KMS-11 (cell line): ENCODE data around the gene CDH15.

Source experiments
- H2AFZ ChIP-seq: fragments of 200-600 bp; sonication (generic); 2 replicates; pipeline ENCODE4 v1.6.1; 2016; ENCODE audit warnings: antibody characterized with exemption, mixed run types, low read depth
- H3K27ac ChIP-seq: fragments of 200-600 bp; sonication (generic); 2 replicates; pipeline ENCODE4 v1.6.1; 2016; ENCODE audit warnings: mild to moderate bottlenecking, mixed run types
- H3K27me3 ChIP-seq: fragments of 200-600 bp; sonication (generic); 2 replicates; pipeline ENCODE4 v1.6.1; 2017; ENCODE audit warnings: mild to moderate bottlenecking, low read depth, mixed run types, moderate library complexity; ENCODE audit not compliant: insufficient read depth
- H3K36me3 ChIP-seq: fragments of 200-600 bp; sonication (generic); 2 replicates; pipeline ENCODE4 v1.6.1; 2017; ENCODE audit warnings: mild to moderate bottlenecking, mixed run types; ENCODE audit not compliant: insufficient read depth
- H3K4me1 ChIP-seq: fragments of 200-600 bp; sonication (generic); 2 replicates; pipeline ENCODE4 v1.6.1; 2016; ENCODE audit warnings: mild to moderate bottlenecking, low read depth, mixed run types; ENCODE audit not compliant: poor library complexity, severe bottlenecking
- H3K4me2 ChIP-seq: fragments of 200-600 bp; sonication (generic); 2 replicates; pipeline ENCODE4 v1.7.0; 2016; ENCODE audit warnings: mild to moderate bottlenecking, mixed run types
- H3K4me3 ChIP-seq: fragments of 200-600 bp; sonication (generic); IDR thresholded peaks from 2 replicates; pipeline ENCODE4 v1.6.1; 2017; ENCODE audit warnings: low read depth, low read length, mixed read lengths; ENCODE audit not compliant: insufficient read depth
- H3K79me2 ChIP-seq: fragments of 200-600 bp; sonication (generic); 2 replicates; pipeline ENCODE4 v1.6.1; 2016; ENCODE audit warnings: low read depth, mixed run types; ENCODE audit not compliant: insufficient read depth
- H3K9ac ChIP-seq: fragments of 200-600 bp; sonication (generic); 2 replicates; pipeline ENCODE4 v1.6.1; 2016; ENCODE audit warnings: mild to moderate bottlenecking, mixed run types
- H4K20me1 ChIP-seq: fragments of 200-600 bp; sonication (generic); 2 replicates; pipeline ENCODE4 v1.6.1; 2016; ENCODE audit warnings: mild to moderate bottlenecking, mixed run types; ENCODE audit not compliant: insufficient read depth
- TF ChIP-seq, protein P1 (sequence below): fragments of 200-600 bp; sonication (generic); conservative IDR thresholded peaks from 2 replicates; pipeline ENCODE4 v1.6.1; 2017; ENCODE audit warnings: low read depth, mild to moderate bottlenecking, antibody characterized with exemption, low read length, moderate library complexity, mixed read lengths

The CDH15 gene

GRCh38 chr16:89153848-89154271, 17.7 kb upstream of the CDH15 start:
- Histone ChIP-seq H2AFZ (no peak overlapping the region), H3K79me2 (no peaks in the 10 kb centered on the region), H4K20me1 (no peaks in the 10 kb centered on the region), H3K4me3 (no peak overlapping the region), H3K4me1 (no peaks in the 10 kb centered on the region), H3K9ac (no peak overlapping the region), H3K27ac (no peak overlapping the region), H3K4me2 (no peak overlapping the region), H3K36me3 (no peaks in the 10 kb centered on the region), H3K27me3 (no peaks in the 10 kb centered on the region)
- TF ChIP-seq, protein P1, sequence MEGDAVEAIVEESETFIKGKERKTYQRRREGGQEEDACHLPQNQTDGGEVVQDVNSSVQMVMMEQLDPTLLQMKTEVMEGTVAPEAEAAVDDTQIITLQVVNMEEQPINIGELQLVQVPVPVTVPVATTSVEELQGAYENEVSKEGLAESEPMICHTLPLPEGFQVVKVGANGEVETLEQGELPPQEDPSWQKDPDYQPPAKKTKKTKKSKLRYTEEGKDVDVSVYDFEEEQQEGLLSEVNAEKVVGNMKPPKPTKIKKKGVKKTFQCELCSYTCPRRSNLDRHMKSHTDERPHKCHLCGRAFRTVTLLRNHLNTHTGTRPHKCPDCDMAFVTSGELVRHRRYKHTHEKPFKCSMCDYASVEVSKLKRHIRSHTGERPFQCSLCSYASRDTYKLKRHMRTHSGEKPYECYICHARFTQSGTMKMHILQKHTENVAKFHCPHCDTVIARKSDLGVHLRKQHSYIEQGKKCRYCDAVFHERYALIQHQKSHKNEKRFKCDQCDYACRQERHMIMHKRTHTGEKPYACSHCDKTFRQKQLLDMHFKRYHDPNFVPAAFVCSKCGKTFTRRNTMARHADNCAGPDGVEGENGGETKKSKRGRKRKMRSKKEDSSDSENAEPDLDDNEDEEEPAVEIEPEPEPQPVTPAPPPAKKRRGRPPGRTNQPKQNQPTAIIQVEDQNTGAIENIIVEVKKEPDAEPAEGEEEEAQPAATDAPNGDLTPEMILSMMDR, result no peak

DNA sequence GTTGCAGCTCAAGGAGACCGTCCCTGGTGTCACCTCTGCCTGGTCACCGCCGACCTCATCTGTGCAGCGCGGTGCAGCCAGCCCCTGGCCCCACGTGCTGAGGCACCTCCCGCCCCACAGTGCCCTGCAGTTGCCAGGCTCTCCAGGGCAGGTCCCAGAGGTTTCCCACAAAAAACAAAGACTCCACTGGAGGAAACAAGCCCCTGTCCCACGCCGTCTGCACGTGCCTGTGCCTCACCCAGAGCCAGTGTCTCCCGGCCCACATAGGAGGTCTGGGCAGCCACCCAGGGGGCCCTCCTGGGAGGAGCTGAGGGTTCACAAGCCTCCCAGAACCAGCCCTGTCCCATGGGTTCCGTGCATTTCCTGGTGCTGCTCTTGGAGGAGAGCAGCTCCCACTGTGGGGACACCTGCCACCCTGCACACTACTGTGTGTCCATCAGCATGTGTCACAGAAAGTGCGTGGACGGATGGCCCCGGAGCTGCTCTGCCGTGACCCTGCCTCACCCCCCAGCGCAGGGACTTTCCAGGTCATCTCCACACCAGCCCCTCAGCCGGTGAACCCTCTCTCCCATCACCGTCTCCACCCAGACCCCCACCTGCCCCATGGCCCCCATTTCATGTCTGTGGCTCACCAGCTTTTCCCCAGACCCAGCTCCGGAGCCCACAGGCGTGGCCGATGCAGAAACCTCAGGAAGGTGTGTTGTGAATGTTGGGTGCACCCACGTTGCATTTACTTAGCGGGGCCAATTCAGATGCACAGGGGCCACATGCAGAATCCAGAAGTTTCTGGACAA, 17.0 kb upstream of the CDH15 start:
- Histone ChIP-seq H3K27me3 (no peaks in the 10 kb centered on the region), H4K20me1 (no peaks in the 10 kb centered on the region), H2AFZ (no peak overlapping the region), H3K4me3 (no peak overlapping the region), H3K27ac (no peak overlapping the region), H3K9ac (no peak overlapping the region), H3K79me2 (no peaks in the 10 kb centered on the region), H3K4me2 (no peak overlapping the region), H3K36me3 (no peaks in the 10 kb centered on the region), H3K4me1 (no peaks in the 10 kb centered on the region)
- TF ChIP-seq, protein P1, result no peak

- Histone ChIP-seq H3K4me1 (no peaks in the 10 kb centered on the region), H3K27me3 (no peaks in the 10 kb centered on the region), H3K36me3 (no peaks in the 10 kb centered on the region), H3K4me2 (no peak overlapping the region), H3K4me3 (no peak overlapping the region), H4K20me1 (no peaks in the 10 kb centered on the region), H3K79me2 (no peaks in the 10 kb centered on the region), H3K9ac (no peak overlapping the region), H3K27ac (no peak overlapping the region), H2AFZ (no peak overlapping the region)
- TF ChIP-seq, protein P1, result no peak
Observed at GRCh38 chr16:89155184-89155679, 16.3 kb upstream of the CDH15 start.

GRCh38 chr16:89155851-89156739, 15.5 kb upstream of the CDH15 start:
- no peak overlapping the region for H3K27ac ChIP-seq
- H3K4me2 ChIP-seq, result no peak overlapping the region
- H3K36me3 ChIP-seq, result no peaks in the 10 kb centered on the region
- no peaks in the 10 kb centered on the region for H3K4me1 ChIP-seq
- TF ChIP-seq, protein P1, result no peak
- no peaks in the 10 kb centered on the region for H4K20me1 ChIP-seq
- no peaks in the 10 kb centered on the region for H3K79me2 ChIP-seq
- no peak overlapping the region for H3K4me3 ChIP-seq
- no peaks in the 10 kb centered on the region for H3K27me3 ChIP-seq
- no peak overlapping the region for H3K9ac ChIP-seq
- no peak overlapping the region for H2AFZ ChIP-seq
